A673 (cell line): ENCODE results near the gene PPFIA2.

Experiments
- EZH2 ChIP-seq: fragments of 200-600 bp; sonication (generic); IDR thresholded peaks from 2 replicates; pipeline ENCODE4 v1.6.1; 2017; ENCODE audit warnings: borderline replicate concordance, low read depth, mild to moderate bottlenecking, mixed read lengths, antibody characterized with exemption, low read length; ENCODE audit not compliant: poor library complexity, severe bottlenecking
- TF ChIP-seq, protein P1 (sequence below): fragments of 300-800, 200-600 bp; sonication (generic); conservative IDR thresholded peaks from 2 replicates; pipeline ENCODE4 v1.5.1; 2017; ENCODE audit warnings: low read depth, mild to moderate bottlenecking, antibody characterized with exemption, low read length, moderate library complexity, mixed read lengths

GRCh38 chr12:81670759-81671158 lies 88.4 kb downstream of the PPFIA2 start:
- TF ChIP-seq, protein P1, sequence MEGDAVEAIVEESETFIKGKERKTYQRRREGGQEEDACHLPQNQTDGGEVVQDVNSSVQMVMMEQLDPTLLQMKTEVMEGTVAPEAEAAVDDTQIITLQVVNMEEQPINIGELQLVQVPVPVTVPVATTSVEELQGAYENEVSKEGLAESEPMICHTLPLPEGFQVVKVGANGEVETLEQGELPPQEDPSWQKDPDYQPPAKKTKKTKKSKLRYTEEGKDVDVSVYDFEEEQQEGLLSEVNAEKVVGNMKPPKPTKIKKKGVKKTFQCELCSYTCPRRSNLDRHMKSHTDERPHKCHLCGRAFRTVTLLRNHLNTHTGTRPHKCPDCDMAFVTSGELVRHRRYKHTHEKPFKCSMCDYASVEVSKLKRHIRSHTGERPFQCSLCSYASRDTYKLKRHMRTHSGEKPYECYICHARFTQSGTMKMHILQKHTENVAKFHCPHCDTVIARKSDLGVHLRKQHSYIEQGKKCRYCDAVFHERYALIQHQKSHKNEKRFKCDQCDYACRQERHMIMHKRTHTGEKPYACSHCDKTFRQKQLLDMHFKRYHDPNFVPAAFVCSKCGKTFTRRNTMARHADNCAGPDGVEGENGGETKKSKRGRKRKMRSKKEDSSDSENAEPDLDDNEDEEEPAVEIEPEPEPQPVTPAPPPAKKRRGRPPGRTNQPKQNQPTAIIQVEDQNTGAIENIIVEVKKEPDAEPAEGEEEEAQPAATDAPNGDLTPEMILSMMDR = no peak
- no peak for TF ChIP-seq EZH2
